ENCODE results near the gene MBOAT2. TPM values are rescaled to one million over a fixed set of nuclear protein-coding genes. Genes with fewer than 3 reads are reported as not detected.

Gene MBOAT2
- total RNA-seq, 1 donor from 2014 or later: 8.0 TPM

DNA sequence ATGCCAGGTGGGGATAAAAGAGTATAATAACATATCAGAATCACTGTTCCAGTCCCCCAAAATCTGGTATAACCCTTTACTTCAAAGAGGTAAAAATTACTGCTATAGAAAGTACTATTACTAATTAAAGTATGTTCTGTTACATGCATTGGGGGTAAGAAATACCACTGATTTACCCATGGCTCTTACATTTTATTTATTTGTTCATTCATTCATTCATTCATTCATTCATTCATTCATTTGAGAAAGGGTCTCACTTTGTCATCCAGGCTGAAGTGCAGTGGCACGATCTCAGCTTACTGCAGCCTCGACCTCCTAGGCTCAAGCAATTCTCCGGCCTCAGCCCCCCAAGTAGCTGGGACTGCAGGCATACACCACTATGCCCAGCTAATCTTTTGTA lies 74.4 kb downstream of the MBOAT2 start:
- intact Hi-C loops (cut with DNase I): no loop called here
- Histone ChIP-seq H3K4me1 (no peaks in the 10 kb centered on the region), H3K9me3 (no peaks in the 10 kb centered on the region), H3K36me3 (peaks cover 0 to 7% of the 10 kb centered on the region in 2 donors), H3K27ac (no peak overlapping the region), H3K4me3 (no peak overlapping the region), H3K27me3 (no peaks in the 10 kb centered on the region)
- DNase-seq (ENCODE audit: low spot score in 2 of 2): no peak
- TF ChIP-seq, protein P1, sequence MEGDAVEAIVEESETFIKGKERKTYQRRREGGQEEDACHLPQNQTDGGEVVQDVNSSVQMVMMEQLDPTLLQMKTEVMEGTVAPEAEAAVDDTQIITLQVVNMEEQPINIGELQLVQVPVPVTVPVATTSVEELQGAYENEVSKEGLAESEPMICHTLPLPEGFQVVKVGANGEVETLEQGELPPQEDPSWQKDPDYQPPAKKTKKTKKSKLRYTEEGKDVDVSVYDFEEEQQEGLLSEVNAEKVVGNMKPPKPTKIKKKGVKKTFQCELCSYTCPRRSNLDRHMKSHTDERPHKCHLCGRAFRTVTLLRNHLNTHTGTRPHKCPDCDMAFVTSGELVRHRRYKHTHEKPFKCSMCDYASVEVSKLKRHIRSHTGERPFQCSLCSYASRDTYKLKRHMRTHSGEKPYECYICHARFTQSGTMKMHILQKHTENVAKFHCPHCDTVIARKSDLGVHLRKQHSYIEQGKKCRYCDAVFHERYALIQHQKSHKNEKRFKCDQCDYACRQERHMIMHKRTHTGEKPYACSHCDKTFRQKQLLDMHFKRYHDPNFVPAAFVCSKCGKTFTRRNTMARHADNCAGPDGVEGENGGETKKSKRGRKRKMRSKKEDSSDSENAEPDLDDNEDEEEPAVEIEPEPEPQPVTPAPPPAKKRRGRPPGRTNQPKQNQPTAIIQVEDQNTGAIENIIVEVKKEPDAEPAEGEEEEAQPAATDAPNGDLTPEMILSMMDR (IDR thresholded peaks at IDR 0.05): no peak

DNA sequence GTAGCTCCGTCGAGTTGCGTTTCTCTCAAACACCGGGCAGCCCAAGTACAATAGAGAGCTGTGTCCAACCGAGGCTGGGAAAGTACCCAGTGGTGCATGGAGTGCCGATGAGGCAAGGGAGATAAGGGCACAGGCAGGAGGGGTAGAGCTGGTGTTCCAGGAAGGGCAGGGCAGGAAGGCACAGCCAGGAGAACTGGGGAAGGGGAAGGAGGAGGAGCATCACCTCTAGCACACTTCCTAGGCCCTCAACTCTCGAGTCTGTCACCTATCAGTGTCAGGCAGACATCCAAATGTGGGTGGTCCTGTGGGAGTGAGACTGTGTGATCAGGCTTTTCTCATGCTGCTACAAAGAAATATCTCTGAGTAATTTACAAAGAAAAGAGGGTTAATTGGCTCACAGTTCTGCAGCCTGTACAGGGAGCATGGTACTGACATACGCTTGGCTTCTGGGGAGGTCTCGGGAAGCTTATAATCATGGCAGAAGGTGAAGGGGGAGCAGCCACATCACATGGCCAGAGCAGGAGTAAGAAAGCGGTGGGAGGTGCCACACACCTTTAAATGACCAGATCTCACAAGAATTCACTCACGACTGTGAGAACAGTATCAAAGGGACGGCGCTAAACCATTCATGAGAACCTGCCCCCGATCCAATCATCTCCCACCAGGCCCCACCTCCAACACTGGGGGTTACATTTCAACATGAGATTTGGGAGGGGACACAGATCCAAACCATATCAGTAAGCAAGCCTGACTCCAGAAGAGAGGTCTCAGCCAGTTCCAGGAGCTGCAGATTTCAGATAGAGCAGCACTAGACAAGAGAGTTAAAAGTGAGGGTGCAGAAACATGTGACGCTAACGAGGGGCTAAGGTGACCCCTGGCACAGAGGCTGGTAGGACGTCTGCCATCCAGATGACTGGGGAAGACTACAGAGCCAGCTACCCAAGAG lies 75.7 kb downstream of the MBOAT2 start:
- Histone ChIP-seq H3K36me3 (no peaks in the 10 kb centered on the region), H3K4me1 (no peaks in the 10 kb centered on the region), H3K4me3 (no peak overlapping the region), H3K27me3 (no peaks in the 10 kb centered on the region), H3K27ac (no peak overlapping the region), H3K9me3 (no peaks in the 10 kb centered on the region)
- TF ChIP-seq, protein P1 (IDR thresholded peaks at IDR 0.05): no peak
- intact Hi-C loops (cut with DNase I): no loop called here
- DNase-seq (ENCODE audit: low spot score in 2 of 2): no peak

DNA sequence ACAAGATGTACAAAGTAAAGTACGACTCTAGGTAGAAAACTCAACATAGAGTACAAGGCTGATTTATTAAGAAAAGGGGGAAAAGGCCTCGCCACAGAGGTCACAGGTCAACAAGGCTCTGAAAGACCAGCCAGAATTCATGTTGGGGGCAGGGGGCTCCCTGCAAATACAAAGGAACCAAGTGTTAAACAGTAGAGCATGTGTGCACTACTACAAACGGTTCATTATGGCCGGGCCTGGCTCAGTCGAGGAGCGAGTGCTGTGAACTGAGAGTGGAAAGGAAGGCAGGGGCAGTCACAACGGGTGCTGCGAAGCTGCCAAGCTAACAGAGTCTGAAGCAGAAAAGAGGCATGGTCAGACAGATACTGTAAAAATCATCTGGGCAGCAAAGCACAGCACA lies 77.1 kb downstream of the MBOAT2 start:
- no peaks in the 10 kb centered on the region for H3K27me3 ChIP-seq
- intact Hi-C loops (cut with DNase I): no loop called here
- TF ChIP-seq, protein P1 (IDR thresholded peaks at IDR 0.05): no peak
- H3K9me3 ChIP-seq: no peaks in the 10 kb centered on the region
- H3K27ac ChIP-seq: no peak overlapping the region
- H3K4me1 ChIP-seq: no peaks in the 10 kb centered on the region
- no peak overlapping the region for H3K4me3 ChIP-seq
- no peak for DNase-seq (ENCODE audit: low spot score in 2 of 2)
- no peaks in the 10 kb centered on the region for H3K36me3 ChIP-seq

DNA sequence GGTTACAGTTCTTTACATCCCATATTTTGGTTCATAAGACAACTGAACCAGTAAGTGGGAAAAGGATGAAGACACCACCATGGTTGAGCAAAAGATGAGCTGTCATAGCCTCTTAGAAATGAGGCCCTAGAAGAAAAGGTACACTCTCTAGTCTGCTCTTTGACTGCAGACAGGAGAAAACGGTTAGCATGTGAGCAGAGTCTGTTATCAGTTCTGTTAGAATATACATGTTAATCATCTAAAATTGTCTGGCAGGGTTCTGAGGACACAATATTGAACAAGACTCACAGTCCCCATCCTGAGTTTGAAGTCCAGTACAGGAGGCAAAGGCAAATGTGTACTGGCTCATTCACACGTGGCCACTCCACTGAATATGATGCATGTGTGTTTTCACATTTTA lies 78.1 kb downstream of the MBOAT2 start:
- Histone ChIP-seq H3K27ac (no peak overlapping the region), H3K9me3 (no peaks in the 10 kb centered on the region), H3K4me1 (no peaks in the 10 kb centered on the region), H3K36me3 (no peaks in the 10 kb centered on the region), H3K27me3 (no peaks in the 10 kb centered on the region), H3K4me3 (no peak overlapping the region)
- DNase-seq (ENCODE audit: low spot score in 2 of 2): no peak
- TF ChIP-seq, protein P1 (IDR thresholded peaks at IDR 0.05): no peak
- intact Hi-C loops (cut with DNase I): no loop called here

DNA sequence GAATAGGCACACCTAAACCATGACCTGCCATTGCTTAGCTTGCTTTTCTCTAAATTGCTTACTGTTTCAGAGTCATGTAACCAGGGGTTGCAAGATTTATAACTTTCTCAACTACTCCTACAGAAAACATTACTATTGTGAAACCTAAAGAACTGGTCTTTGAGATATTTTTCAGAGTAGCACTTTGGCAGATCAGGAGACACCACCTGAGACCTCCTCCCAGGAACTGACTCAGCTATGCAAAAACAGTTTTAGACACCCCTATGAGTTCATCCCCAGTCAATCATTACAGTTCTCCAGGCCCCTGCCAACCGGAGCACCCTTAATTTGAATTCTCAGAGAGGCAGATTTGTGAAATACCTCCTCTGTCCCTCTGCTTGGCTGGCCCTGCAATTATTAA lies 80.3 kb downstream of the MBOAT2 start:
- no peaks in the 10 kb centered on the region for H3K9me3 ChIP-seq
- intact Hi-C loops (cut with DNase I): no loop called here
- H3K4me1 ChIP-seq: no peaks in the 10 kb centered on the region
- no peak overlapping the region for H3K4me3 ChIP-seq
- H3K36me3 ChIP-seq: no peaks in the 10 kb centered on the region
- no peak for DNase-seq (ENCODE audit: low spot score in 2 of 2)
- no peak overlapping the region for H3K27ac ChIP-seq
- TF ChIP-seq, protein P1 (IDR thresholded peaks at IDR 0.05): no peak
- H3K27me3 ChIP-seq: no peaks in the 10 kb centered on the region

Measured in ascending aorta (tissue), 2 donors.